NOMO-1 (cell line): ENCODE results near the gene NUP85.
"Not testable (repeated sequence)": the region's sequence is repeated elsewhere in the genome, so short reads cannot be mapped to it uniquely, and the experiment has no call there.

ENCODE experiments used
- DNase-seq, 2 experiments: peaks; one replicate each; lab custom pipeline; 2025; ENCODE audit not compliant: unreplicated experiment in 2 of 2; lab: John Stamatoyannopoulos, UW

Gene NUP85

DNA sequence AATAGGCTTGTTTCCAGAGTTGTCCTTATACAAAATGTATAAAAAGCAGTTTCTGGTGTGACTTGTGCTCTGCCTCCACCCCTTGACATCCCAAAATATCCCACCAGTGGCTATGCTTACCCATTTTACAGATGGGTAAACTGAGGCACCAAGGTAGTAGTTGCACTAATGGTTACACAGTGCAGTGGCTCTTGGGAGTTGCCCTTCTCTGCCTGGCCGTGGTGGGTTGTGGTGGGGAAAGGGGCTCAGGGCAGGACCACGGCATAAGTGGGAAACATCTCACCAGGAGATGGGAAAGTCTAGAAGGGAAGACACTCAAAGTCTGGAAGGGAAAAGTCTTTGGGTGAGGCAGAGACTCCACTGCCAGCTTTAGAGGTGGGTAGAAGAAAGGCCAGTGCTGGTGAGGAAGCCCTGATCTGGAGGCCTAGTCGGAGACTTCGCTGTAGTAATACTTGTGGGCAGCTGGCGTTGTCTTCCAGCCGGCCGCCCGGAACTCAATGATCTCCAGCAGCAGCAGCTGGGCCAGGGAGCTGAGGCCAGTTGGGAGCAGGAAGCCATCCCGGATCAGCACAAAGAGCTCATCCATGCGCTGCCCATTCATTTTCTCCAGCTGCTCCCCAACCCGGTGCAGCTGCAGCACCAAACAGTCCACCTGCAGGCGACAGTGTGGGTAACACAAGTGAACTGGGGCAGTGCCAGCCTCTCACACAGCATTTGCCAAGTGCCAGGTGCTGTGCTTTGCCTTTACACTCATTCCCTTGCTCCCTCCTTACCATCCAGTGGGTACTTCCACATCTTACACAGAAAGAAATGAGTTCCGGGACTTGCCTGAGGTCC, 61.1 kb downstream of the NUP85 start:
- no peak for DNase-seq

- no peak for DNase-seq
Measured at GRCh38 chr17:75267153-75267410, 61.6 kb downstream of the NUP85 start.

DNA sequence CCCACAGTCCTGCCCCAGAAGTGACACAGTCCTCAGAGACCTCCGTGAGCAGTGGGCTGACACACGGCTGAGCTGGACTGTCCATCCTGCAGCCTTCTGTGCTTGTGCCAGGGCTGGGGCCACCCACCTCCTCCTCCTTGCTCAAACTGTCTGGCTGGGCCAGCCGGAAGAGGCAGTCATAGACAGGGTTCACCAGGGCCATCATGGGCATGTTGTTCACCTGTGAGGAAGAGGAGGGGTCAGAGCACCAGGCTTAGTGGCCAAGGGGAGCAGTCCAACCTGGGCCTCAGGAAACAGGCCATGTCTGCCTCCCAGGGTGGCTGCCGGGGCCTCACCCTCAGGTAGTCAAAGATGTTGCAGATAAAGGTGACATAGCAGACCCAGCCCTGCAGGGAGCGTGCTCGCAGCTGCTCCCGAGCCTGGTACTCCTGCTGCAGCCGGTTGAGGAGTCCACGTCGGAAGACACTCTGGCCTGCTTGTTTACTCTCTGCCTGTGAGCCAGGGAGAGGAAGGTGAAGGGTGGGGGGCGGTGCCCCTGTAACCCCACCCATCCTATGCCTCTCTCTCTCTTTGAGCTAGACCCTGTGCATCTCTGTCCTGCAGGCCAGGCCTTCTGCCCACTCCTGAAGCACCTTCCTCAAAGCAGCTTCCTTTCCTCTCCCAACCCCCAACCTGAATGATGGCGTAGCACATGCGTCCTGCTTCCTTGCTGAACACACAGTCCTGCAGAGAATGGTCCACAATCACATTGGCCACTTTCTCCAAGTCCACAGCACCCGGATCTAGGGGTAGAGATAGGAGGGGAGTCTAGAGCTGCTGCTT, 62.1 kb downstream of the NUP85 start:
- DNase-seq = no peak

- DNase-seq = no peak
Measured at GRCh38 chr17:75269844-75270217, 64.4 kb downstream of the NUP85 start.

DNA sequence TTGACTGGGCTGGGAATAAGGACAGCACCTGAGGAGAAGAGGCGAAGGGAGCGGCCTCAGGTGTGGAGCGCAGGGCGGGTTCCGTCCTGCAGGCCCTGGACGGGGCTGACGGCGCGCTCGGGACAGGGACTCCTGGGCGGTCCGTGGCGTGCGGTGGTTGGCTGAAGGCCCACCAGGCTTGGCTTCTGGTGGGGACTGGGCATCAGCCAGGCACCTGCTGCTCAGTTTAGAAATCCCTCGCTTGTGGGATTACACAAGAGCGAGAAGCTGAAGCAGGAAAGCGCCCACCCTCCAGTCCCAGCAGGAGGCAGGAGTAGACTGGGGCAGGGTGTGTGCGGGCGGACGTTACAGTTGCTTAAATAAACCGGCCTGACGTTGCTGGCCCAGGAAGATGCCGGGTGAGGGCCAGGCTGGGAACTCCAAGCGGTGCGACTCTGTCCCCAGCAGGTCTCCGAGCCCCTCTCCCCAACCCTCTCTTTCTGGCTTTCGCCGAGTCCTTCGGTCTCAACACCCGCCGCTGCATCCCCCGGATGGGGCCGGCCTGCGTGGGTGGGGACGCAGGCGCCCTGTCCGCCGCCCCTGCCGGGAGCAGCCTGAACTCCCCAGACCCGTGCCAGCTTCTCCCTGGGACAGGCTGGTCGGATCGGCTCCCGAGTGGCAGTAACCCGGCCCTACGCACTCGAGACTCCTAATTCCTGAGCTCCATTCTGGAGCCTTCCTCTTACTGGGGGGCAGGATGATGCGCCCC, 64.9 kb downstream of the NUP85 start:
- DNase-seq = peak; percentile 57 to 68

- no peak for DNase-seq
Measured at GRCh38 chr17:75270966-75271232, 65.4 kb downstream of the NUP85 start, which contains the start of gene MIF4GD. Gene MIF4GD (minus strand): TSS chr17:75271231. CDS start chr17:75270195, 1,036 bp downstream.

DNA sequence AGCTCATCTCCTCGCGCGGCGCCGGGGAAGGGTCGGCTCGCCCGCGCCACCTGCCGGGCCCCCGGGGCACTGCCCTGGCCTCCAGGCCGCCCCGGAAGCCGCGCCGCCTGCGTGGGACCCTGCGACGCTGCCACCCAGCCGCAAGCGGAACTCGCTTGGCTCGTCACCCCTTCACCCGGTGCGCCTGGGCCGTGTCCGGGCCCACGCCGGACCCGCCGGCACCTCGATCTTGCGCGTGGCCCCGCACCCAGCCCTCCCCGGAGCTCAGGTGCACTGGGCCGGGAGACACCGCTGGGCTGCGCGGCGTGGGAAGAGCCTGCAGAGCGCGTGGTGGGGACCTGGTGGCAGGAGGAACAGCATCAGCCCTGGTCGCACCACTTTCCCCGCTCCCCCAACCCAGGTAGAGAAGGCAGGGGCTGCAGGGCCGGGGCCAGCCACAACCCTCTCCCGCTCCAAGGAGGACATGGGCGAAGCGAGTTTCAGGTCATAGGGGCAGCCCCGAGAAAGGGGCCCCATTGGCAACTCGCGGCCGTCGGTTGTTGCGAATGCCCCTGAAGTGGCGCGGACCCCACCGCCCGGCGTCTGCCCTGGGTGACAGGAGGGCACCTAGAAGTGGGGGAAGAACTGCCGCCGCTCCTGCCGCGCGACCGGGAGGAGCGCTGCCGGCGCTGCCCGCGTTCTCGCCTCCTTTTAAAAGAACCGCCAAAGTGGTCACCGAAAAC, 65.9 kb downstream of the NUP85 start:
- peak; percentile 57 to 86 for DNase-seq

DNA sequence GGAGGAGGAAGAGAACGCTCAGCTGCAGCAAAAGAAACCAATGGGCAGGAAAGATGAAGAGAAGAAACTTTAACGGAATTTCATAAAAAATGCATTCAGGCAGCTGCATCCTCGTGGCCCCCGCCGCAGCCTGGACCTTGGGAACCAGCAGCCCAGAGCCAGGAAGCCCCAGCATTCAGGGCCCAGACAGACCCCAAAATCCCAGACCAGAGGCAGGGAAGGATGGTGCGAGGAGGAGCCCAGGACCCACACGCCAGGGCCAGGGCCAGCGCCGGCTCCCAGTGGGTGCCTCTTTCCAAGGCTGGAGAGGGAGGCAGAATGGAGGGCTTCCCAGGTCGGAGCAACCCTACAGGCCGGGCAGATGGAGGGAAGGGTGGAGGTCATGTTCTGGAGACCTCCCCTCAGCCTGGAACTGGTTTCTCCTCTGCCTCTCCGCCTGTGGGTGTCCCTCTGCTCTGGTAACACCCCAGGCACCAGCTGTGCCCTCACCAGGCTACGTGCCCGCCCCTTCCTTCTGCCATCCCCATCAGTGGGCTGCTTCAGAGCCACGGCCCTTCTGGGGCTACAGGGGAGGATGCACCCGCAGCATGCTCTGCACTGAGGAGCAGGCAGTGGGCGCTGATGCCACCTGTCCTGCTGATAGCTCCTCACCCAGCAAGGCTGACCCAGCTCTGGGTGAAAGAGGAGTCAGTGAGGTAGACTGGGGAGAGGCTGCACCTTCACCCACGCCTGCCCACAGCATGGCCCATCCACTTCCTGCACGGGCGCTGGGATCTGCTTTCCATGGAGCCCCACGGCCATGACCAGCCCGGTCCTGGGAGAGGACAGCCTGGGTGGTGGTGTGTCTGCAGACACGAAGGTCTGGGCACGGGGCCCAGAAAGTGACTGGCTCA, 66.7 kb downstream of the NUP85 start:
- no peak for DNase-seq

GRCh38 chr17:75272848-75273184, 67.3 kb downstream of the NUP85 start:
- DNase-seq = no peak

- no peak for DNase-seq
Measured at GRCh38 chr17:75273977-75274708, 68.7 kb downstream of the NUP85 start.

- no peak for DNase-seq
Measured at GRCh38 chr17:75277664-75278071, 72.2 kb downstream of the NUP85 start.

DNA sequence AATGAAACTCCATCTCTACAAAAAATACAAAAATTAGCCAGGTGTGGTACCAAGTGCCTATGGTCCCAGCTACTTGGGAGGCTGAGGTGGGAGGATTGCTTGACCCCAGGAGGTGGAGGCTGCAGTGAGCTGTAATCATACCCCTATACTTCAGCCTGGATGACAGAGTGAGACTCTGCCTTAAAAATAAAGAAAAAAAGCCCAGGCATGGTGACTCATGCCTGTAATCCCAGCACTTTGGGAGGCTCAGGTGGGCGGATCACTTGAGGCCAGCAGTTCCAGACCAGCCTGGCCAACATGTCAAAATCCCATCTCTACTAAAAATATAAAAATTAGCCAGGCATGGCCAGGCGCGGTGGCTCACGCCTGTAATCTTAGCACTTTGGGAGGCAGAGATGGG, 74.7 kb downstream of the NUP85 start:
- DNase-seq = not testable (repeated sequence)

GRCh38 chr17:75285123-75285522, 79.6 kb downstream of the NUP85 start:
- no peak for DNase-seq
